HK-2 (cell line): ENCODE data around the gene RABGAP1L.
A peak's percentile ranks its signal among the peaks of the same experiment; 100 is the strongest.
"Not testable (repeated sequence)": the region's sequence is repeated elsewhere in the genome, so short reads cannot be mapped to it uniquely, and the experiment has no call there.

Source experiments
- DNase-seq: peaks from one replicate; pipeline ENCODE4 v3.0.0-alpha.2; 2018; ENCODE audit not compliant: unreplicated experiment

Gene RABGAP1L

GRCh38 chr1:174800216-174800851 is 641.0 kb downstream of the RABGAP1L start:
- no peak for DNase-seq

DNA sequence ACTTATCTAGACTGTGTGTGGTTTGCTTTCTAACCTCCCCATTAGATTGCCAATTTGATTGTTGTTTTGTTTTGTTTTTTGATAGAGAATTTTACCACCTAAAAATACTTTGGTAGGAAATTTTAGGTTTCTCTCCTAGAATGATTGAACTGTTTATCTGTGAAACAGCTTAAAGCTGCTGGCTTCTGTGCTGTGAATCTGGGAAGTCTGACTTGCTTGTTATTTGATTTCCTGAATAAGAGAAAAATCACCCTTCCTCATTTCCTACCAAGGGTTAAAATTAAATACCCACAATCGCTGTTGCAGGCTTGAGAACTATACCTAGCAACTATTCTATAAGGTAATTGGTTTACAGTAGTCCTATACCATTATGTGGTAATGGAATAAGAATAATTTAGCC is 641.6 kb downstream of the RABGAP1L start:
- DNase-seq = no peak

- DNase-seq = no peak
These were observed 650.5 kb downstream of the RABGAP1L start for GRCh38 chr1:174809755-174810280.

DNA sequence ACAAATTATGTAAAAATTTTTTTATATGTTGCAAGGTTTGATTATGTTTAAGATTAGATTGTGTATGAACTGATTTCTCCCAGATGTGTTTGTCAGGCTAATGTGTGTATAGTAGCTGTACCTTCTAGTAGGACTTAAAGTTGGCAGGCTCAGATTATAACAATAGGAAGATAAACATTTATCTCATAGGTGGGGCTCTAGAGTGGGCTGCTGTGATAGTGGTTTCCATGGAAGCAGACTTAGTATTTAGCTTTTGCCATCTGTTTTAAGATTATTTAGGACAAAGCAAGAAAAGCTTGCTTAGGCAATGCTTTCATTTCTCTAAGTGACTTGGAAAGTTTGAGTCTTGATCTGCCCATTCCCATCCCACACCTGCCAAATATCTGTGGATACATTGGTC is 652.7 kb downstream of the RABGAP1L start:
- DNase-seq = no peak

GRCh38 chr1:174812656-174813055 is 653.3 kb downstream of the RABGAP1L start:
- DNase-seq = no peak

DNA sequence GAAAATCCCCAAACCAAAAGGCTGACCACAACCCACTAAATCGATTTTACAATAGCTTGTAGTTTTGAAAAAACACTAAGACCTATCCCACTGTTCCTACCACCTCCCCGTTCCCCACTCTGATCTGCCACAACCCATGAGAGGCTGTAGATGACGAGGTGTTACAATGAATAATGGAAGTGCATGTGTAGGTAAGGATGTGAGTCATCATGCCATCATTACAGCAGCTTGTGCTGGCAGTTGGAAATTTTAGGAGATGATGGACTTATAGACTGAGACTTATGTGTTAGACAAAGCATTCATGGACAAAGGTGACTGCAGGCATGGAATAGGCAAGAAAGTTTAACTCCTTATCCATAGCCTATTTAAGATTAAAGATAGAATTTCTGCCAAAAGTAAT is 655.7 kb downstream of the RABGAP1L start:
- DNase-seq = peak; percentile 41

DNA sequence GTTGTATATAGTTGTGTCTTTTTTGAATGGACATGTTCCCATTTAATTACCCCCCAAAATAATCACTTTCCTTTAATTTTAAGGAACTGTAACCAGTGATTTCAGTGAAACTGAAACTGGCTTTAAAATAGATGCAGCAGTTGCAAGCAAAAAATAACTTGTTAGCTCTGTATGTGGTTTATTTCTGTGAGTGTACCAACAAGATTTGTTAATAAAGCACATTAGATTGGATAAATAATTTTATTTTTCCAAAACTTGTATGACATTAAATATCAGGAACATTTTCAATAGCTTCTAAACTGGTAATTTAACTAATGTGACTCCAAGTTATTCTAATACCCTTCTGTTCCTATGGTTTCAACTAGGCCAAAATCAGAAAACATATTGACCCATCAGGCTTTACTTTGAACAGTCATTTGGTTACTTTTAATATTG is 656.2 kb downstream of the RABGAP1L start:
- DNase-seq = no peak

GRCh38 chr1:174816621-174817020 is 657.3 kb downstream of the RABGAP1L start:
- not testable (repeated sequence) for DNase-seq

GRCh38 chr1:174818014-174818616 is 658.8 kb downstream of the RABGAP1L start:
- no peak for DNase-seq

DNA sequence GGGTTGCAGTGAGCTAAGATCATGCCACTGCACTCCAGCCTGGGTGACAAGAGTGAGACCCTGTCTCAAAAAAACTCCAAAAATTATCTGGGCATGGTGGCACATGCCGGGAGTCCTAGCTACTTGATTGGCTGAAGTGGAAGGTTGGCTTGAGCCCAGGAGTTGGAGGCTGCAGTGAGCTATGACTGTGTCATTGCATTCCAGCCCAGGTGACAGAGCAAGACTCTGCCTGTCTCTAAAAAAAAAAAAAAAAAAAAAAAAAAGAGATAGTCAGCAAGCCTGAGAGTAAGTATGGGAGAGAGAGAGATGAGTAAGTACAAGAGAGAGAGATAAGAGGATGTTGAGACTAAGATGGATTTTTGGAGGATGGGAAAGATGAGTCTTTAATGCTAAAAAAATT is 659.6 kb downstream of the RABGAP1L start:
- DNase-seq = peak; percentile 77

GRCh38 chr1:174819596-174819995 is 660.3 kb downstream of the RABGAP1L start:
- no peak for DNase-seq

DNA sequence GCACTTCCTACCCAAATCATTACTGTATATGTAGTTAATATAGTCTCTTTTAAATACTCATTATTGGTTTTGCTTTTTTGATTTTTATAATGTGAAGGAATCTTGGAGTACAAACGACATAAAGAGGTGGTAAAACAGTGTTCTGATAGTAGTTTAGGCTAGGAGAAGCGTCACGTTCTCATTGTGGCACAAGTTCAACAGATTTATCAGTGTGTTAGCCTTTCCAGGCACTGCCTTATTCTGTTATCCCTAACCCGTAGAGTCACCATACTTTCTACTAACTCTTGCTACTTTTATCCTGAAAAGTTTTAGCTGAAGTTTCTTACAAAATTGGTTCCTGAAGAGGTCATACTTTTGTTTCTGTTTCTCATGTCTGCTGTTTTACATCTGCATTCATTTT is 665.8 kb downstream of the RABGAP1L start:
- no peak for DNase-seq

- DNase-seq = no peak
These were observed 666.5 kb downstream of the RABGAP1L start for GRCh38 chr1:174825806-174826205.

- no peak for DNase-seq
These were observed 668.9 kb downstream of the RABGAP1L start for GRCh38 chr1:174828264-174828663.

GRCh38 chr1:174829990-174830389 is 670.7 kb downstream of the RABGAP1L start:
- no peak for DNase-seq

- no peak for DNase-seq
These were observed 677.2 kb downstream of the RABGAP1L start for GRCh38 chr1:174836543-174836942.

GRCh38 chr1:174837386-174837785 is 678.1 kb downstream of the RABGAP1L start:
- no peak for DNase-seq

DNA sequence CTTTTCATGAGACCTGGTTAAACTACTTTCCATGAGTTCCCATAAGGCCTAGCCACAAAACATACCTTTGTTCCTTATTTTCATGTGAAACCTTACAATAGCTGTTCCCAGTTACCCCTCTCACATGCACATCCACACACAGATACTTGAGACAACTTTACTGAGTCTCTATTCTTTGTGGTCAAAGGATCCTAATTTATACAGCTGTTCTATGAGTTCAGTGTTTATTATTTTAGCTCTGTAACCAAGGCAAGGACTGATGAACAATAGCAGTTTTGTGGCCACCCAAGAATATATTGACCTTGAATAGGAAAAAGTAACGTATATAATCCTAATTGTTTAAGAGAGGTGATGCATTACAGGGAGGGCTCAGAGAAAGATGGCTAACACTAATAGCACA is 679.9 kb downstream of the RABGAP1L start:
- DNase-seq = no peak

DNA sequence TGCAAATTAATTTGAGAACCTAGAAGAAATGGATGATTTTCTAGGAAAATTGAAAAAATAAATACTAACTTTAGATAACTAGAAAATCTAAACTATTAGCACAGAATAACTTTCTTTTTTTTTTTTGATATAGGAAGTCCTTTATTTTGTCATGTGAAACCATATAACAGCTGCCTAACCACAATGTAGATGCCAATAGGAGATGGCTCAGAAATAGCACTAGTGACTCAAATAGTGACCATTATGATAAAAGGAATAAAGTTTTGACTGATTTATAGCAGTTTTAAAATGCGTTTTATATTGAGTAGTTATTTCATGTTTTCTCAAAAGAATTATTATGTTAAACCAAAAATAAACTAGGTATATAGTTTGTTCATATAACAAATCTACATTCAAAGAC is 682.4 kb downstream of the RABGAP1L start:
- DNase-seq = no peak

DNA sequence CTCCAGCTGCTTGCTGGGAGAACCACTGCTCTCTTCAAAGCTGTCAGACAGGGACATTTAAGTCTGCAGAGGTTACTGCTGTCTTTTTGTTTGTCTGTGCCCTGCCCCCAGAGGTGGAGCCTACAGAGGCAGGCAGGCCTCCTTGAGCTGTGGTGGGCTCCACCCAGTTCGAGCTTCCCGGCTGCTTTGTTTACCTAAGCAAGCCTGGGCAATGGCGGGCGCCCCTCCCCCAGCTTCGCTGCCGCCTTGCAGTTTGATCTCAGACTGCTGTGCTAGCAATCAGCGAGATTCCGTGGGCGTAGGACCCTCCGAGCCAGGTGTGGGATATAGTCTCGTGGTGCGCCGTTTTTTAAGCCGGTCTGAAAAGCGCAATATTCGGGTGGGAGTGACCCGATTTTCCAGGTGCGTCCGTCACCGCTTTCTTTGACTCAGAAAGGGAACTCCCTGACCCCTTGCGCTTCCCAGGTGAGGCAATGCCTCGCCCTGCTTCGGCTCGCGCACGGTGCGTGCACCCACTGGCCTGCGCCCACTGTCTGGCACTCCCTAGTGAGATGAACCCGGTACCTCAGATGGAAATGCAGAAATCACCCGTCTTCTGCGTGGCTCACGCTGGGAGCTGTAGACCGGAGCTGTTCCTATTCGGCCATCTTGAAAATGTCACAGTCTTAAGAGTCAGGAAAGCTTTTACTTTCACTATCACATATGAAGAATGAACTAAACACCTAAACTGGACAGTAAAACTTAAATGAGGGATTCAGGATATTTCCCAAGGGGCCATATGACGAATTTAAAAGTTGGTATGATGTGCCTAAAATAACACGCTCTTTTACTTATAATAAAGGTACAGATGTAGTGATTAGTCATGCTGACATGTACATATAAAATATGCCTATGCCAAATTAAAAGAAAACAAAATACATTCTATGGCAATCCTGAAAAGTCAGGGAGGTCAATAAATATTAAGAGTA is 689.6 kb downstream of the RABGAP1L start:
- not testable (repeated sequence) for DNase-seq

GRCh38 chr1:174850726-174851125 is 691.4 kb downstream of the RABGAP1L start:
- DNase-seq = no peak

DNA sequence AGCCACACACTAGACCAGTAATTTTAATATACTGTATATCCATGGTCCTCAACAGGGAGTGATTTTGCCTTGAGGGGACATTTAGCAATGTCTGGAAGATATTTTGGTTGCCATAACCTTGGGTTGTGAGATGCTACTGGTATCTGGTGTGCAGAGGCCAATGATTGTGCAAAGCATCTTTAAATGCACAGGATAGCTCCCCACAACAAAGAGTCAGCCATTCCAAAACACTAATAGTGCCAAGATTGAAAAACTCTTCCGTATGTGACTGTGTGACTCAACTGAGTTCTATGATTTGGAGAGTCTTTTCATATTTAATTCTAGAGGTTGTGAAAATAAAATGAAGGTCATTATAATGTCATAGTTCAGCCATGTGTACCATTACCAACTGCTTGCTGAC is 699.0 kb downstream of the RABGAP1L start:
- DNase-seq = no peak
